Measurements from ENCODE around the gene WNT7A. TPM values are rescaled to one million over a fixed set of nuclear protein-coding genes. Genes with fewer than 3 reads are reported as not detected.
A peak's percentile ranks its signal among the peaks of the same experiment; 100 is the strongest.

WNT7A gene
- total RNA-seq, 1 donor from 2014 or later: not detected

GRCh38 chr3:13878281-13879101 is 1.4 kb downstream of the WNT7A start:
- H3F3A ChIP-seq (ENCODE audit: low read depth): peaks cover 7% of the 10 kb centered on the region
- H3K9ac ChIP-seq: no peak overlapping the region
- H3K4me1 ChIP-seq: peaks cover 21% of the 10 kb centered on the region
- no peaks in the 10 kb centered on the region for H3K79me2 ChIP-seq (ENCODE audit: low read depth)
- Mint-ChIP-seq H3K4me3 (peak overlapping the region; percentile 91), H3K27me3 (ENCODE audit: insufficient read depth, low read depth) (peaks cover 54% of the 10 kb centered on the region), H3K4me1 (peaks cover 32% of the 10 kb centered on the region), H3K27ac (no peak overlapping the region), H3K36me3 (no peaks in the 10 kb centered on the region), H3K9me3 (peaks cover 2% of the 10 kb centered on the region)
- H2AFZ ChIP-seq (replicated peaks): peak overlapping the region; percentile 64
- H3K4me3 ChIP-seq: peak overlapping the region; percentile 41
- no peak overlapping the region for H3K27ac ChIP-seq
- no peaks in the 10 kb centered on the region for H3K9me3 ChIP-seq (ENCODE audit: low read depth)
- peak overlapping the region; percentile 88 for H3K4me2 ChIP-seq
- H3K36me3 ChIP-seq: no peaks in the 10 kb centered on the region
- peaks cover 100% of the 10 kb centered on the region for H3K27me3 ChIP-seq
- no peak for TF ChIP-seq CTCF (IDR thresholded peaks at IDR 0.05)
- peak; percentile 95 for TF ChIP-seq EZH2phosphoT487 (IDR thresholded peaks at IDR 0.05)
- TF ChIP-seq EZH2 (IDR thresholded peaks at IDR 0.05): peak; percentile 91
- peak; percentile 68 for DNase-seq (ENCODE audit: low spot score)
- peaks cover 28% of the 10 kb centered on the region for H4K20me1 ChIP-seq (ENCODE audit: low read depth)

GRCh38 chr3:13877911-13878280 is 2.0 kb downstream of the WNT7A start:
- no peak overlapping the region for H2AFZ ChIP-seq (replicated peaks)
- H3K4me3 Mint-ChIP-seq: peak overlapping the region; percentile 91
- H3K27ac Mint-ChIP-seq: no peak overlapping the region
- peak overlapping the region; percentile 88 for H3K4me2 ChIP-seq
- peak overlapping the region; percentile 41 for H3K4me3 ChIP-seq
- H3K79me2 ChIP-seq (ENCODE audit: low read depth): no peaks in the 10 kb centered on the region
- TF ChIP-seq CTCF (IDR thresholded peaks at IDR 0.05): no peak
- no peak for TF ChIP-seq EZH2phosphoT487 (IDR thresholded peaks at IDR 0.05)
- no peak for TF ChIP-seq EZH2 (IDR thresholded peaks at IDR 0.05)
- H3F3A ChIP-seq (ENCODE audit: low read depth): peaks cover 7% of the 10 kb centered on the region
- peaks cover 2% of the 10 kb centered on the region for H3K9me3 Mint-ChIP-seq
- peaks cover 28% of the 10 kb centered on the region for H4K20me1 ChIP-seq (ENCODE audit: low read depth)
- H3K27me3 ChIP-seq: peaks cover 100% of the 10 kb centered on the region
- H3K36me3 ChIP-seq: no peaks in the 10 kb centered on the region
- H3K4me1 ChIP-seq: peaks cover 22% of the 10 kb centered on the region
- H3K9ac ChIP-seq: no peak overlapping the region
- peaks cover 35% of the 10 kb centered on the region for H3K4me1 Mint-ChIP-seq
- peaks cover 52% of the 10 kb centered on the region for H3K27me3 Mint-ChIP-seq (ENCODE audit: insufficient read depth, low read depth)
- no peak for DNase-seq (ENCODE audit: low spot score)
- no peaks in the 10 kb centered on the region for H3K36me3 Mint-ChIP-seq
- H3K27ac ChIP-seq: no peak overlapping the region
- no peaks in the 10 kb centered on the region for H3K9me3 ChIP-seq (ENCODE audit: low read depth)

GRCh38 chr3:13876451-13877100 is 3.3 kb downstream of the WNT7A start:
- H2AFZ ChIP-seq (replicated peaks): no peak overlapping the region
- H3K4me2 ChIP-seq: no peak overlapping the region
- H4K20me1 ChIP-seq (ENCODE audit: low read depth): peaks cover 28% of the 10 kb centered on the region
- H3K36me3 ChIP-seq: no peaks in the 10 kb centered on the region
- peaks cover 8% of the 10 kb centered on the region for H3K36me3 Mint-ChIP-seq
- H3K9me3 Mint-ChIP-seq: peaks cover 6% of the 10 kb centered on the region
- no peak overlapping the region for H3K27ac ChIP-seq
- H3K9me3 ChIP-seq (ENCODE audit: low read depth): no peaks in the 10 kb centered on the region
- DNase-seq (ENCODE audit: low spot score): peak; percentile 36
- TF ChIP-seq EZH2 (IDR thresholded peaks at IDR 0.05) (no peak), EZH2phosphoT487 (IDR thresholded peaks at IDR 0.05) (no peak), CTCF (IDR thresholded peaks at IDR 0.05) (no peak)
- H3F3A ChIP-seq (ENCODE audit: low read depth): peaks cover 7% of the 10 kb centered on the region
- peaks cover 42% of the 10 kb centered on the region for H3K27me3 Mint-ChIP-seq (ENCODE audit: insufficient read depth, low read depth)
- H3K4me1 ChIP-seq: peaks cover 22% of the 10 kb centered on the region
- no peak overlapping the region for H3K4me3 ChIP-seq
- H3K27me3 ChIP-seq: peaks cover 100% of the 10 kb centered on the region
- H3K79me2 ChIP-seq (ENCODE audit: low read depth): no peaks in the 10 kb centered on the region
- H3K27ac Mint-ChIP-seq: no peak overlapping the region
- H3K9ac ChIP-seq: no peak overlapping the region
- H3K4me1 Mint-ChIP-seq: peaks cover 35% of the 10 kb centered on the region
- peak overlapping the region; percentile 81 for H3K4me3 Mint-ChIP-seq

Measured in neural progenitor cell (in vitro differentiated cells).